K562 (cell line): Measurements from ENCODE around the gene GJA9. TPM values are rescaled to one million over a fixed set of nuclear protein-coding genes. Genes with fewer than 3 reads are reported as not detected.

ENCODE experiments used
- AFF1 ChIP-seq, 2 experiments: fragments of 450-650 bp; IDR thresholded peaks; 2 replicates each; pipeline ENCODE4 v1.6.1; 2018; ENCODE audit warnings: mild to moderate bottlenecking in 2 of 2, low read depth in 1 of 2; ENCODE audit not compliant: partially characterized antibody in 2 of 2
- ARNT ChIP-seq, 2 experiments: fragments of 450-650 bp; IDR thresholded peaks; 2 replicates each; pipeline ENCODE4 v1.6.1; 2016; ENCODE audit warnings: mild to moderate bottlenecking in 1 of 2
- BCL6 ChIP-seq: fragments of 250-450 bp; sonication (Bioruptor Pico); IDR thresholded peaks from 2 replicates; pipeline ENCODE4 v1.4.0; 2020
- CHD7 ChIP-seq: fragments of 200-600 bp; sonication (generic); IDR thresholded peaks from one replicate; pipeline ENCODE4 v1.6.1; 2012; ENCODE audit warnings: mild to moderate bottlenecking, low read depth, low read length, inconsistent platforms
- E2F6 ChIP-seq, 2 experiments: IDR thresholded peaks; 2 replicates each; pipeline ENCODE4 v1.6.1; 2011; ENCODE audit warnings: borderline replicate concordance in 1 of 2, control low read depth in 1 of 2, low read depth in 1 of 2, low read length in 1 of 2, mild to moderate bottlenecking in 1 of 2, mixed read lengths in 1 of 2, moderate library complexity in 1 of 2; ENCODE audit not compliant: insufficient read depth in 1 of 2, insufficient read length in 1 of 2, poor library complexity in 1 of 2, severe bottlenecking in 1 of 2; ENCODE audit errors: extremely low read depth in 1 of 2
- ERF ChIP-seq: fragments of 450-650 bp; formaldehyde crosslinking; IDR thresholded peaks from 2 replicates; pipeline ENCODE4 v1.4.0; 2020; ENCODE audit warnings: mild to moderate bottlenecking, mixed read lengths
- FUS ChIP-seq: fragments of 200-400 bp; formaldehyde crosslinking; optimal IDR thresholded peaks from 2 replicates; pipeline ENCODE3; 2017; ENCODE audit warnings: low read depth, low read length
- JUNB ChIP-seq: fragments of 450-650 bp; formaldehyde crosslinking; conservative IDR thresholded peaks from 2 replicates; pipeline ENCODE4 v1.4.0; 2020; ENCODE audit warnings: mild to moderate bottlenecking
- KDM2B ChIP-seq: fragments of 250-450 bp; sonication (Bioruptor Pico); IDR thresholded peaks from 2 replicates; pipeline ENCODE4 v1.8.0; 2021; ENCODE audit warnings: mild to moderate bottlenecking, moderate library complexity
- NR3C1 ChIP-seq: sonication (generic); formaldehyde crosslinking; IDR thresholded peaks from 2 replicates; pipeline ENCODE4 v1.8.1; 2022; ENCODE audit warnings: missing genetic modification reagents
- SMARCA4 ChIP-seq: fragments of 450-650 bp; IDR thresholded peaks from 2 replicates; pipeline ENCODE4 v1.6.1; 2016
- polyA plus RNA-seq, 8 experiments: library from polyadenylated mRNA; depleted of rRNA in 4 of 8; stranded (reverse) in 5 of 8; unstranded in 3 of 8; fragments of >200 nt; fragmentation: Nextera tagmentation in 2 of 8; fragmentation: Illumina TruSeq in 1 of 8; extraction: Ambion mirVana in 2 of 8; extraction: Trizol in 1 of 8; gene quantifications; 2 replicates each; pipeline versions ENCODE4 v1.2.1 to v1.2.3, GENCODE V29; 2011 to 2014; ENCODE audit warnings: inconsistent platforms in 1 of 8, missing spikeins in 1 of 8
- total RNA-seq, 7 experiments: library from RNA; depleted of rRNA in 6 of 7; stranded (reverse); fragments of >200 nt in 6 of 7; fragmentation: Illumina TruSeq in 2 of 7; extraction: Trizol in 2 of 7; gene quantifications; 2 replicates each; pipeline versions ENCODE4 v1.2.1 to v1.2.3, GENCODE V29; 2011 to 2021; ENCODE audit warnings: low replicate concordance in 1 of 7

GJA9 gene
- total and polyA plus RNA-seq, 9 of the 15 experiments (the other 6 are each of a cell fraction or from before 2014, with no cell fraction given): not detected

- TF ChIP-seq CHD7 (no peak), ERF (CRISPR knock-in tag) (no peak), BCL6 (no peak), SMARCA4 (peak; percentile 97), JUNB (CRISPR knock-in tag) (no peak), ARNT (IDR thresholded peaks at IDR 0.05) (peak in 1 of 2 experiments; percentile 73; a peak in 2 of 4 replicates), FUS (no peak), AFF1 (IDR thresholded peaks at IDR 0.05; ENCODE audit: low read depth in 1 of 2, partially characterized antibody in 2 of 2) (no peak), NR3C1 (CRISPR knock-in tag) (no peak), KDM2B (no peak), E2F6 (IDR thresholded peaks at IDR 0.05; ENCODE audit: borderline replicate concordance in 1 of 2, extremely low read depth in 1 of 2, insufficient read depth in 1 of 2, insufficient read length in 1 of 2, low read depth in 1 of 2, low read length in 1 of 2, poor library complexity in 1 of 2, severe bottlenecking in 1 of 2) (no peak)
These were observed 34.1 kb upstream of the GJA9 start (continued) for GRCh38 chr1:38915352-38915948.
